ENCODE results near the gene MANBA. TPM values are rescaled to one million over a fixed set of nuclear protein-coding genes. Genes with fewer than 3 reads are reported as not detected.

MANBA gene
- total RNA-seq, 1 experiment from 2014 or later, result 21.4 TPM

DNA sequence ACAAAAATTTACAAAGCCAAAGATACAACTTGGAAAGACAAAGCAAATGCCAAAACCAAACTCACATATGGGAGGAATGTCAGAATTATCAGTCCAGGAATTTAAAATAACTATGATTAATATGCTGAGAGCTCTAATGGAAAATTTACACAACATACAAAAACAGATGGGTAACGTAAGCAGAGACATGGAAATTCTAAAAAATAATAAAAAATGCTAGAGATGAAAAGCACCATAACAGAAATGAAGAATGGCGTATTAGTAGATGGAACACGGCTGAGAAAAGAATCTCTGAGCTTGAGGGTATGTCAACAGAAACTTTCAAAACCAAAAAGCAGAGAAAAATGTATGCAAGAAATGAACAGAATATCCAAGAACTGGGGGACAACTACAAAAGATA lies 4.1 kb upstream of the MANBA start:
- Histone ChIP-seq H2AK5ac (ENCODE audit: insufficient read length, low read length) (no peak overlapping the region), H4K8ac (replicated peaks; ENCODE audit: insufficient read length, low read depth, low read length) (no peak overlapping the region), H3K18ac (ENCODE audit: insufficient read length, low read depth, low read length) (no peak overlapping the region), H3K23me2 (ENCODE audit: insufficient read length, low read depth, low read length, poor library complexity, severe bottlenecking) (peaks cover 12% of the 10 kb centered on the region), H4K91ac (ENCODE audit: insufficient read length, low read depth, low read length) (no peak overlapping the region), H3K9me3 (ENCODE audit: control insufficient read depth, low read depth, low read length) (no peaks in the 10 kb centered on the region), H3K79me2 (ENCODE audit: insufficient read depth, low read length) (no peaks in the 10 kb centered on the region; the same call in 1 of the 2 replicates), H3K56ac (ENCODE audit: insufficient read length, low read depth, low read length) (no peak overlapping the region), H3K14ac (ENCODE audit: insufficient read depth, low read length) (no peak overlapping the region), H4K5ac (ENCODE audit: insufficient read length, low read depth, low read length) (no peak overlapping the region), H3K9ac (ENCODE audit: extremely low read depth, insufficient read length, low read length) (no peak overlapping the region), H3K79me1 (ENCODE audit: insufficient read depth, low read depth, low read length, poor library complexity, severe bottlenecking) (no peaks in the 10 kb centered on the region), H2AFZ (ENCODE audit: low read length) (no peak overlapping the region), H2BK15ac (ENCODE audit: low read depth, low read length) (no peak overlapping the region), H3K4ac (ENCODE audit: low read depth, low read length) (no peak overlapping the region), H3T11ph (ENCODE audit: low read length) (no peak overlapping the region), H3K4me1 (ENCODE audit: insufficient read depth, low read length) (no peaks in the 10 kb centered on the region), H3K23ac (ENCODE audit: insufficient read length, low read depth, low read length) (no peak overlapping the region), H4K20me1 (ENCODE audit: control insufficient read depth, insufficient read depth, insufficient read length) (no peaks in the 10 kb centered on the region), H2BK20ac (ENCODE audit: low read depth, low read length, poor library complexity, severe bottlenecking) (no peak overlapping the region), H3K27me3 (ENCODE audit: insufficient read depth, low read length) (no peaks in the 10 kb centered on the region), H3K27ac (ENCODE audit: insufficient read length, low read depth, low read length) (no peak overlapping the region), H2BK120ac (ENCODE audit: low read depth, low read length, poor library complexity, severe bottlenecking) (no peak overlapping the region), H2BK5ac (ENCODE audit: insufficient read length, low read length) (no peak overlapping the region), H2BK12ac (ENCODE audit: insufficient read length, low read depth, low read length) (no peak overlapping the region), H3K4me2 (ENCODE audit: insufficient read depth, insufficient read length, low read length) (no peak overlapping the region)
- TF ChIP-seq, protein P1, sequence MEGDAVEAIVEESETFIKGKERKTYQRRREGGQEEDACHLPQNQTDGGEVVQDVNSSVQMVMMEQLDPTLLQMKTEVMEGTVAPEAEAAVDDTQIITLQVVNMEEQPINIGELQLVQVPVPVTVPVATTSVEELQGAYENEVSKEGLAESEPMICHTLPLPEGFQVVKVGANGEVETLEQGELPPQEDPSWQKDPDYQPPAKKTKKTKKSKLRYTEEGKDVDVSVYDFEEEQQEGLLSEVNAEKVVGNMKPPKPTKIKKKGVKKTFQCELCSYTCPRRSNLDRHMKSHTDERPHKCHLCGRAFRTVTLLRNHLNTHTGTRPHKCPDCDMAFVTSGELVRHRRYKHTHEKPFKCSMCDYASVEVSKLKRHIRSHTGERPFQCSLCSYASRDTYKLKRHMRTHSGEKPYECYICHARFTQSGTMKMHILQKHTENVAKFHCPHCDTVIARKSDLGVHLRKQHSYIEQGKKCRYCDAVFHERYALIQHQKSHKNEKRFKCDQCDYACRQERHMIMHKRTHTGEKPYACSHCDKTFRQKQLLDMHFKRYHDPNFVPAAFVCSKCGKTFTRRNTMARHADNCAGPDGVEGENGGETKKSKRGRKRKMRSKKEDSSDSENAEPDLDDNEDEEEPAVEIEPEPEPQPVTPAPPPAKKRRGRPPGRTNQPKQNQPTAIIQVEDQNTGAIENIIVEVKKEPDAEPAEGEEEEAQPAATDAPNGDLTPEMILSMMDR (conservative IDR thresholded peaks at IDR 0.05), result no peak
- Mint-ChIP-seq H3K27me3 (ENCODE audit: low read depth) (peaks cover 6% of the 10 kb centered on the region), H3K4me3 (no peak overlapping the region), H3K9me3 (peaks cover 7 to 14% of the 10 kb centered on the region in 2 experiments; a peak in 4 of 5 replicates), H3K4me1 (peaks cover 10 to 11% of the 10 kb centered on the region in 2 experiments), H3K36me3 (ENCODE audit: insufficient read depth in 1 of 3, low read depth in 3 of 3) (peaks cover 0 to 12% (median 1%) of the 10 kb centered on the region in 3 experiments; a peak in 4 of 7 replicates), H3K27ac (no peak overlapping the region)
- DNase-seq, result no peak
- WGBS (ENCODE audit: extremely low coverage, insufficient read length, low lambda C conversion rate), result no CpG with 5 or more reads among the region's 3 CpGs
